Hypothalamus (tissue), 51 donors: ENCODE results near the gene CPT1A.

Source experiments
- DNase-seq, 51 donors: peaks; one replicate each; lab custom pipeline; 2025; lab: John Stamatoyannopoulos, UW

The CPT1A gene

GRCh38 chr11:68763926-68764657 is 77.6 kb downstream of the CPT1A start:
- DNase-seq = no peak

- DNase-seq = no peak
Observed at GRCh38 chr11:68763181-68763721, 78.5 kb downstream of the CPT1A start.

- DNase-seq = no peak
Observed at GRCh38 chr11:68762481-68762880, 79.2 kb downstream of the CPT1A start.

GRCh38 chr11:68761801-68762200 is 79.9 kb downstream of the CPT1A start:
- DNase-seq = no peak

- DNase-seq = no peak
Observed at GRCh38 chr11:68759991-68760390, 81.7 kb downstream of the CPT1A start.

GRCh38 chr11:68757711-68758110 is 84.0 kb downstream of the CPT1A start:
- no peak for DNase-seq

GRCh38 chr11:68756171-68756766 is 85.4 kb downstream of the CPT1A start:
- no peak for DNase-seq

- DNase-seq = no peak
Observed at GRCh38 chr11:68753300-68753699, 88.4 kb downstream of the CPT1A start.

- DNase-seq = peak in 27 of 51 donors; percentile 6 to 61 (median 35)
Observed at GRCh38 chr11:68751331-68751856, 90.3 kb downstream of the CPT1A start, which contains the start of gene TESMIN. Gene TESMIN (minus strand): TSS chr11:68751520. CDS start chr11:68750660, 860 bp downstream.

- DNase-seq = no peak
Observed at GRCh38 chr11:68751004-68751325, 90.8 kb downstream of the CPT1A start.

GRCh38 chr11:68750195-68751003 is 91.3 kb downstream of the CPT1A start:
- no peak for DNase-seq

- DNase-seq = no peak
Observed at GRCh38 chr11:68749229-68750123, 92.2 kb downstream of the CPT1A start.

GRCh38 chr11:68748061-68748460 is 93.7 kb downstream of the CPT1A start:
- DNase-seq = no peak

- no peak for DNase-seq
Observed at GRCh38 chr11:68743539-68743938, 98.2 kb downstream of the CPT1A start.

- no peak for DNase-seq
Observed at GRCh38 chr11:68741463-68741862, 100.3 kb downstream of the CPT1A start.

- DNase-seq = no peak
Observed at GRCh38 chr11:68735646-68736045, 106.1 kb downstream of the CPT1A start.

- DNase-seq = no peak
Observed at GRCh38 chr11:68735125-68735524, 106.6 kb downstream of the CPT1A start.

- DNase-seq = no peak
Observed at GRCh38 chr11:68734111-68734510, 107.6 kb downstream of the CPT1A start.

- DNase-seq = no peak
Observed at GRCh38 chr11:68727783-68728182, 113.9 kb downstream of the CPT1A start.

GRCh38 chr11:68724293-68724692 is 117.4 kb downstream of the CPT1A start:
- DNase-seq = no peak
